Loucy (cell line): Measurements from ENCODE around the gene C1QTNF5.

Experiments
- H2AFZ ChIP-seq: fragments of 200-600 bp; sonication (generic); 2 replicates; pipeline ENCODE4 v1.6.0; 2016; ENCODE audit warnings: antibody characterized with exemption, mild to moderate bottlenecking, low read length, moderate library complexity
- H3F3A ChIP-seq: fragments of 200-600 bp; 2 replicates; pipeline ENCODE4 v1.6.0; 2016; ENCODE audit warnings: antibody characterized with exemption, low read depth, mild to moderate bottlenecking
- H3K27me3 ChIP-seq: fragments of 200-600 bp; sonication (generic); 2 replicates; pipeline ENCODE4 v1.6.1; 2014; ENCODE audit warnings: low read length, mild to moderate bottlenecking; ENCODE audit not compliant: insufficient read depth, poor library complexity, severe bottlenecking
- H3K36me3 ChIP-seq: fragments of 200-600 bp; sonication (generic); 2 replicates; pipeline ENCODE4 v1.6.1; 2016; ENCODE audit warnings: low read length; ENCODE audit not compliant: insufficient read depth
- H3K4me1 ChIP-seq: fragments of 200-600 bp; sonication (generic); 2 replicates; pipeline ENCODE4 v1.5.1; 2014; ENCODE audit warnings: low read length, mild to moderate bottlenecking; ENCODE audit not compliant: insufficient read depth, poor library complexity, severe bottlenecking
- H3K4me2 ChIP-seq: fragments of 200-600 bp; sonication (generic); 2 replicates; pipeline ENCODE4 v1.6.0; 2014; ENCODE audit warnings: antibody characterized with exemption, low read length, low read depth, mild to moderate bottlenecking; ENCODE audit not compliant: poor library complexity, severe bottlenecking
- H3K4me3 ChIP-seq: fragments of 200-600 bp; sonication (generic); 2 replicates; pipeline ENCODE4 v1.5.1; 2014; ENCODE audit warnings: low read length, mild to moderate bottlenecking, mixed read lengths; ENCODE audit not compliant: poor library complexity, severe bottlenecking
- H3K79me2 ChIP-seq: fragments of 200-600 bp; sonication (generic); 2 replicates; pipeline ENCODE4 v1.6.1; 2014; ENCODE audit warnings: low read length; ENCODE audit not compliant: insufficient read depth
- H3K9ac ChIP-seq: fragments of 200-600 bp; sonication (generic); 2 replicates; pipeline ENCODE4 v1.6.0; 2014; ENCODE audit warnings: mild to moderate bottlenecking, low read depth, low read length, moderate library complexity; ENCODE audit not compliant: poor library complexity, severe bottlenecking
- H3K9me2 ChIP-seq: fragments of 200-600 bp; sonication (generic); replicated peaks from 2 replicates; pipeline ENCODE4 v1.6.1; 2016; ENCODE audit warnings: low read depth, low read length, mixed read lengths
- H3K9me3 ChIP-seq: fragments of 200-600 bp; sonication (generic); 2 replicates; pipeline ENCODE4 v1.6.1; 2014; ENCODE audit warnings: mild to moderate bottlenecking, antibody characterized with exemption, low read length, low read depth; ENCODE audit not compliant: insufficient read depth
- H4K20me1 ChIP-seq: fragments of 200-600 bp; sonication (generic); 2 replicates; pipeline ENCODE4 v1.6.0; 2014; ENCODE audit warnings: antibody characterized with exemption, low read length, mild to moderate bottlenecking; ENCODE audit not compliant: insufficient read depth, poor library complexity, severe bottlenecking
- EZH2phosphoT487 ChIP-seq: fragments of 200-600 bp; IDR thresholded peaks from 2 replicates; pipeline ENCODE4 v1.6.1; 2018; ENCODE audit warnings: antibody characterized with exemption, mild to moderate bottlenecking, moderate library complexity, borderline replicate concordance
- TF ChIP-seq, protein P1 (sequence below): fragments of 200-600 bp; sonication (generic); conservative IDR thresholded peaks from 2 replicates; pipeline ENCODE4 v1.5.1; 2014; ENCODE audit warnings: mild to moderate bottlenecking, antibody characterized with exemption, low read length

Gene C1QTNF5

DNA sequence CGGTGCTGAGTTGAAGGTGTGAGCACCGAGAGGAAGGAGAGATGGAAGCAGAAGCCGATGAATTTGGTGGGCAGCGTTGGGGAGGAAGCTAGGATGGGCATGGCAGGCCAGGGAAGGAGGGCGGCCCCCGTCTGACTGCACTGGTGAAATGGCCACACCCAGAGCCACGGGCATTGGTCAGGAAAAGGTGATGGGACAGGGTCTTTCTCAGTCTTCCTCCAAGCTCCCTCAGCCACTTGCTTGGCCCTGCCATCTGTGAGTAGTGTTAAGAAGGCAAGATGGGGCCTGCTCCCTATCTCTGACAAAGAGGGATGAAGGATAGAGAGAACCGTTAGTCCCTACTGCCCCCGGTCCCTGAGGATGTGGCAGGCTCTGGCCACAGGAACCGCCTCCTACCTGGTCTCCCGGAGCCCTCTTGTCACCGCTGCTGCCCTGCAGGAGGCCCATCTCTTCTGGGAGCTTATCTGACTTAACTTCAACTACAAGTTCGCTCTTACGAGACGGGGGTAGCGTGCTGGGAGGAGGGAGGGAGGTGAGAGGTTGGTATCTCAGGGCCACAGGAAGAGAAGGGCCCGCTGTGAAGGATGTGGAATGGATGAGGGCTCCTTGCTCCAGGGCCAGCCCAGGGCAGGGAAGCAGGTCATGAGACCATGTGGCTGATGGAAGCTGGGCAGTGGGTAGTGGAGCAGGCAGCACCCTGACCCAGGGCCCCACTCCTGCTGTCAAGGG lies 30.6 kb downstream of the C1QTNF5 start:
- TF ChIP-seq, protein P1, sequence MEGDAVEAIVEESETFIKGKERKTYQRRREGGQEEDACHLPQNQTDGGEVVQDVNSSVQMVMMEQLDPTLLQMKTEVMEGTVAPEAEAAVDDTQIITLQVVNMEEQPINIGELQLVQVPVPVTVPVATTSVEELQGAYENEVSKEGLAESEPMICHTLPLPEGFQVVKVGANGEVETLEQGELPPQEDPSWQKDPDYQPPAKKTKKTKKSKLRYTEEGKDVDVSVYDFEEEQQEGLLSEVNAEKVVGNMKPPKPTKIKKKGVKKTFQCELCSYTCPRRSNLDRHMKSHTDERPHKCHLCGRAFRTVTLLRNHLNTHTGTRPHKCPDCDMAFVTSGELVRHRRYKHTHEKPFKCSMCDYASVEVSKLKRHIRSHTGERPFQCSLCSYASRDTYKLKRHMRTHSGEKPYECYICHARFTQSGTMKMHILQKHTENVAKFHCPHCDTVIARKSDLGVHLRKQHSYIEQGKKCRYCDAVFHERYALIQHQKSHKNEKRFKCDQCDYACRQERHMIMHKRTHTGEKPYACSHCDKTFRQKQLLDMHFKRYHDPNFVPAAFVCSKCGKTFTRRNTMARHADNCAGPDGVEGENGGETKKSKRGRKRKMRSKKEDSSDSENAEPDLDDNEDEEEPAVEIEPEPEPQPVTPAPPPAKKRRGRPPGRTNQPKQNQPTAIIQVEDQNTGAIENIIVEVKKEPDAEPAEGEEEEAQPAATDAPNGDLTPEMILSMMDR: no peak
- TF ChIP-seq EZH2phosphoT487: no peak
- Histone ChIP-seq H2AFZ (no peak overlapping the region), H3F3A (no peaks in the 10 kb centered on the region), H3K4me2 (no peak overlapping the region), H3K9me3 (no peaks in the 10 kb centered on the region), H3K27me3 (no peaks in the 10 kb centered on the region), H3K4me3 (no peak overlapping the region), H3K9ac (no peak overlapping the region), H3K9me2 (no peaks in the 10 kb centered on the region), H3K4me1 (peaks cover 6% of the 10 kb centered on the region), H3K36me3 (no peaks in the 10 kb centered on the region), H3K79me2 (no peaks in the 10 kb centered on the region), H4K20me1 (no peaks in the 10 kb centered on the region)

- H3K4me1 ChIP-seq: peaks cover 6% of the 10 kb centered on the region
- no peak overlapping the region for H3K4me2 ChIP-seq
- H3K36me3 ChIP-seq: peaks cover under 1% of the 10 kb centered on the region; the same call in 1 of the 2 replicates
- H3K9me3 ChIP-seq: no peaks in the 10 kb centered on the region
- no peak overlapping the region for H3K4me3 ChIP-seq
- no peaks in the 10 kb centered on the region for H3K9me2 ChIP-seq
- H2AFZ ChIP-seq: no peak overlapping the region
- H3K27me3 ChIP-seq: no peaks in the 10 kb centered on the region
- H3K79me2 ChIP-seq: no peaks in the 10 kb centered on the region
- no peaks in the 10 kb centered on the region for H4K20me1 ChIP-seq
- TF ChIP-seq, protein P1: no peak
- TF ChIP-seq EZH2phosphoT487: no peak
- no peaks in the 10 kb centered on the region for H3F3A ChIP-seq
- no peak overlapping the region for H3K9ac ChIP-seq
These were observed 31.3 kb downstream of the C1QTNF5 start for GRCh38 chr11:119309411-119309810.

DNA sequence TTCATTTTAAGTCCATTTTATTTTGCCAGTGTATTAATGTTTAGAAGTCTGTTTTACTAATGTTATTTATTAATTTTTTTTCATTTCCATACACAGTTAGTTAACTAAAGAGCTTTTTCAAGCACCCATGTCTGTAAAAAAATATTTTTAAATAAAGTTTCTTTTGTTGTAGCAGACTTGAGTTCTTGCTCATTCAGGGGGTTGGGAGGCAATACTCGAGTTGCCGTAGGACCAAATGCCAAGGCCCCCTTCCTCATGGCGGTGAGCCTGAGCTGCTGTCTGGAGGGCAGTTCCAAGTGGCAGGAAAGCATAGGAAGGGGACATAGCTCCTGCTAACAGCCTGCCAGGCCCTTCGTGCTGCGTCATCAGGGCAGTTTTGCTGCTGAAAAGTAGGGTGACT lies 32.7 kb downstream of the C1QTNF5 start:
- H2AFZ ChIP-seq: no peak overlapping the region
- no peaks in the 10 kb centered on the region for H3F3A ChIP-seq
- no peak overlapping the region for H3K4me2 ChIP-seq
- no peaks in the 10 kb centered on the region for H3K27me3 ChIP-seq
- H3K36me3 ChIP-seq: peaks cover 15% of the 10 kb centered on the region; the same call in 1 of the 2 replicates
- no peaks in the 10 kb centered on the region for H3K79me2 ChIP-seq
- no peak for TF ChIP-seq EZH2phosphoT487
- TF ChIP-seq, protein P1: no peak
- no peak overlapping the region for H3K4me3 ChIP-seq
- H3K9ac ChIP-seq: no peak overlapping the region
- H3K9me2 ChIP-seq: no peaks in the 10 kb centered on the region
- peaks cover 6% of the 10 kb centered on the region for H3K4me1 ChIP-seq
- H4K20me1 ChIP-seq: no peaks in the 10 kb centered on the region
- H3K9me3 ChIP-seq: no peaks in the 10 kb centered on the region
